Testis (tissue), 3 donors: ENCODE data around the gene CCDC14. TPM values are rescaled to one million over a fixed set of nuclear protein-coding genes. Genes with fewer than 3 reads are reported as not detected.

ENCODE experiments used
- DNase-seq: peaks from one replicate; pipeline ENCODE4 v3.0.0-alpha.2; 2019
- H3K27ac ChIP-seq, 2 donors: fragments of 200-600 bp; sonication (generic); one replicate each; pipeline ENCODE4 v1.5.1; 2019
- H3K27me3 ChIP-seq: fragments of 200-600 bp; sonication (generic); one replicate; pipeline ENCODE4 v1.5.1; 2019
- H3K36me3 ChIP-seq: fragments of 200-600 bp; sonication (generic); one replicate; pipeline ENCODE4 v1.5.1; 2017; ENCODE audit warnings: low read depth; ENCODE audit errors: missing control alignments
- H3K4me1 ChIP-seq: fragments of 200-600 bp; sonication (generic); one replicate; pipeline ENCODE4 v1.5.1; 2019
- H3K4me3 ChIP-seq, 2 donors: fragments of 200-600 bp; sonication (generic); one replicate each; pipeline ENCODE4 v1.5.1; 2017 to 2019
- H3K9me3 ChIP-seq: fragments of 200-600 bp; sonication (generic); one replicate; pipeline ENCODE4 v1.5.1; 2017
- CTCF ChIP-seq, 3 experiments: fragments of 450-650 bp in 2 of 3; fragments of 200-600 bp in 1 of 3; sonication (generic) in 1 of 3; IDR thresholded peaks; one replicate each; pipeline ENCODE4 v1.5.1; 2016 to 2019; ENCODE audit warnings: antibody characterized with exemption in 3 of 3, mild to moderate bottlenecking in 2 of 3, moderate library complexity in 1 of 3
- POLR2A ChIP-seq: fragments of 450-650 bp; IDR thresholded peaks from one replicate; pipeline ENCODE4 v1.6.1; 2017; ENCODE audit warnings: antibody characterized with exemption, mild to moderate bottlenecking, moderate library complexity
- WGBS, 2 donors: methylation state at CpG; one replicate each; pipeline ENCODE4 v1.1.5; 2018; 5-methylcytosine and 5-hydroxymethylcytosine counted together
- intact Hi-C: fragments of 100-400 bp; cut with DNase I; formaldehyde crosslinking; loops from one replicate; pipeline ENCODE4 v1.15.1; 2023; ENCODE audit warnings: low total_unique reads
- polyA plus RNA-seq: library from polyadenylated mRNA; stranded (reverse); fragments of 350-450 nt; fragmentation: Illumina TruSeq; extraction: RNeasy Lipid Tissue Mini Kit (QIAGEN cat#74804); gene quantifications from one replicate; pipeline ENCODE4 v1.2.3, GENCODE V29; 2014; ENCODE audit warnings: low read depth, low replicate concordance; ENCODE audit not compliant: insufficient read depth
- total RNA-seq, 2 donors: library from RNA; depleted of rRNA; stranded (reverse); fragments of >200 nt; gene quantifications; one replicate each; pipeline ENCODE4 v1.2.3, GENCODE V29; 2016

Gene CCDC14
- total and polyA plus RNA-seq, 3 donors from 2014 or later: 33.3 to 101 (median 63.7) TPM

GRCh38 chr3:123877466-123877865 lies 83.6 kb downstream of the CCDC14 start:
- Histone ChIP-seq H3K36me3 (no peaks in the 10 kb centered on the region), H3K27me3 (no peaks in the 10 kb centered on the region), H3K4me3 (no peak overlapping the region), H3K4me1 (no peaks in the 10 kb centered on the region), H3K9me3 (no peaks in the 10 kb centered on the region), H3K27ac (no peak overlapping the region)
- DNase-seq: no peak
- TF ChIP-seq POLR2A (no peak), CTCF (IDR thresholded peaks at IDR 0.05) (no peak)
- intact Hi-C loops: no loop called here
- WGBS, 2 donors: 88% methylated on average over 4 of the region's 4 CpGs

GRCh38 chr3:123876858-123877257 lies 84.2 kb downstream of the CCDC14 start:
- Histone ChIP-seq H3K27ac (no peak overlapping the region), H3K4me1 (no peaks in the 10 kb centered on the region), H3K9me3 (no peaks in the 10 kb centered on the region), H3K27me3 (no peaks in the 10 kb centered on the region), H3K36me3 (no peaks in the 10 kb centered on the region), H3K4me3 (no peak overlapping the region)
- intact Hi-C loops: no loop called here
- no peak for DNase-seq
- no peak for TF ChIP-seq POLR2A
- TF ChIP-seq CTCF (IDR thresholded peaks at IDR 0.05): no peak

- no peak for DNase-seq
- TF ChIP-seq CTCF (IDR thresholded peaks at IDR 0.05) (no peak), POLR2A (no peak)
- WGBS, 2 donors: 81 to 91% methylated on average over 1 of the region's 1 CpG
- Histone ChIP-seq H3K36me3 (no peaks in the 10 kb centered on the region), H3K4me1 (no peaks in the 10 kb centered on the region), H3K4me3 (no peak overlapping the region), H3K9me3 (no peaks in the 10 kb centered on the region), H3K27ac (no peak overlapping the region), H3K27me3 (no peaks in the 10 kb centered on the region)
- intact Hi-C loops: no loop called here
Observed at GRCh38 chr3:123872621-123873020, 88.4 kb downstream of the CCDC14 start.

GRCh38 chr3:123871946-123872345 lies 89.1 kb downstream of the CCDC14 start:
- 79 to 88% methylated on average over 1 of the region's 1 CpG for WGBS, 2 donors
- no peak for DNase-seq
- no peaks in the 10 kb centered on the region for H3K9me3 ChIP-seq
- no peaks in the 10 kb centered on the region for H3K4me1 ChIP-seq
- H3K27ac ChIP-seq: no peak overlapping the region
- TF ChIP-seq CTCF (IDR thresholded peaks at IDR 0.05): no peak
- no peak for TF ChIP-seq POLR2A
- intact Hi-C loops: no loop called here
- no peaks in the 10 kb centered on the region for H3K36me3 ChIP-seq
- H3K27me3 ChIP-seq: no peaks in the 10 kb centered on the region
- H3K4me3 ChIP-seq: no peak overlapping the region

- WGBS, 2 donors: 67 to 78% methylated on average over 1 of the region's 1 CpG
- no peak for DNase-seq
- intact Hi-C loops: no loop called here
- Histone ChIP-seq H3K36me3 (no peaks in the 10 kb centered on the region), H3K4me1 (no peaks in the 10 kb centered on the region), H3K27ac (no peak overlapping the region), H3K9me3 (no peaks in the 10 kb centered on the region), H3K4me3 (no peak overlapping the region), H3K27me3 (no peaks in the 10 kb centered on the region)
- no peak for TF ChIP-seq CTCF (IDR thresholded peaks at IDR 0.05)
- TF ChIP-seq POLR2A: no peak
Observed at GRCh38 chr3:123870033-123870432, 91.0 kb downstream of the CCDC14 start.
